Raji (cell line): ENCODE data around the gene IP6K1.

Experiments used
- POLR2A ChIP-seq: IDR thresholded peaks from 2 replicates; pipeline ENCODE4 v1.6.1; 2011; ENCODE audit warnings: low read depth, low read length, control low read depth; ENCODE audit not compliant: insufficient read depth

Gene IP6K1

GRCh38 chr3:49713336-49714105, 72.8 kb downstream of the IP6K1 start:
- TF ChIP-seq POLR2A = no peak

- no peak for TF ChIP-seq POLR2A
Measured at GRCh38 chr3:49712631-49713317, 73.6 kb downstream of the IP6K1 start.

- TF ChIP-seq POLR2A = no peak
Measured at GRCh38 chr3:49712166-49712565, 74.2 kb downstream of the IP6K1 start.

- no peak for TF ChIP-seq POLR2A
Measured at GRCh38 chr3:49711489-49711888, 74.9 kb downstream of the IP6K1 start.

- no peak for TF ChIP-seq POLR2A
Measured at GRCh38 chr3:49709852-49710251, 76.5 kb downstream of the IP6K1 start.

- no peak for TF ChIP-seq POLR2A
Measured at GRCh38 chr3:49707113-49707480, 79.2 kb downstream of the IP6K1 start.

GRCh38 chr3:49706456-49707112, 79.8 kb downstream of the IP6K1 start:
- no peak for TF ChIP-seq POLR2A

GRCh38 chr3:49705390-49705960, 80.9 kb downstream of the IP6K1 start:
- no peak for TF ChIP-seq POLR2A

- TF ChIP-seq POLR2A = no peak
Measured at GRCh38 chr3:49704629-49705028, 81.7 kb downstream of the IP6K1 start.

- no peak for TF ChIP-seq POLR2A
Measured at GRCh38 chr3:49703956-49704355, 82.4 kb downstream of the IP6K1 start.

- TF ChIP-seq POLR2A = no peak
Measured at GRCh38 chr3:49703443-49703927, 82.9 kb downstream of the IP6K1 start.

GRCh38 chr3:49702672-49703071, 83.7 kb downstream of the IP6K1 start:
- TF ChIP-seq POLR2A = no peak

- TF ChIP-seq POLR2A = no peak
Measured at GRCh38 chr3:49701388-49702077, 84.8 kb downstream of the IP6K1 start.

GRCh38 chr3:49700453-49701128, 85.8 kb downstream of the IP6K1 start:
- no peak for TF ChIP-seq POLR2A
